HG03558 (cell line): ENCODE results near the gene NMD3.
"Not testable (repeated sequence)": the region's sequence is repeated elsewhere in the genome, so short reads cannot be mapped to it uniquely, and the experiment has no call there.

Experiments used
- ATAC-seq: cut with Tn5 transposase; IDR thresholded peaks from one replicate; pipeline ENCODE4 v1.9.1; 2021; ENCODE audit warnings: moderate number of reproducible peaks; ENCODE audit not compliant: unreplicated experiment; ENCODE audit errors: extremely low read depth

Gene NMD3

DNA sequence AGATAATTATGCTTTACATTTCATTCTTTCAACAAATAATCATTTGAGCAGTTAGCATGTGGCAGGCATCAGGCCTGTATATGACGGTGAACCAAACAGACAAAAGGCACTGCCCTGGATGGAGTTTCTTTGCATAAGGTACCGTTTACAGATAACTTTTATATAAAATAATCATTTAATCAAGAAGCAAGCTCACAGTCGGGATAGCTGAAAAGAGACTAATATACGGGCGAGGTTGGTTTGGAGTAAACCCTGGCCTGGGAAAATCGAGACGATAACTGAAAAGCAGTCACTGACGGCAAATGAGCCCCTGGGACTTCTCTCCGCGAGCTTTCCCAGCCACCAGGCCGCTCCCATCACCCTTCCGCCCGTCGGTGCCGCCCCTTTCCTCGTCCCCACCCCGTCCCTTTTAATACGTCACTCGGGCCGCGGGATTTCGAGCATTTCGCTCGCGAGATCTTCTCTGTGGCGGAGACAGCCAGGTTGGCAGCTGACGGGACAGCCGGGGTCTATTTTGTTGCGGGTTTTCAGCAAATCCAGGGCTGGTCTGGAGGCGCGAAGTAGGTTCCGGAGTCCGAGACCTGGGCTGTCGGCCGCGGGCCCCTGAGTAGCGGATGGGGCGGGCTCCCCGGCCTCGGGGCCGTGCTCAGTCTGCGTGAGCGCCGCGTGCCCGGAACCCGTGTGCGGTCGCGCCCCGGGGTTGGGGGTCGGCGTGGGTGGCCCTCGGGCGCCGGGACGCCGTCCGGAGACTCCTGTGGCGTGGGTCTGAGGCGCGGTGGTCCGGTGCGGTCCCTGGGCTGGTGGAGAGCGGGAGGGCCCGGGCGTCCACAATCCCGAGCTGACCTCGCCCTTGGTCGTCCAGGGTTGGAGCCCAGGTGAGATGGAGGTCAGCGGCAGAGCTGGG lies at the start of gene NMD3:
NMD3 (plus strand) TSS at position 462 of the 904 bp plus-strand sequence. CDS start 703 bp downstream, outside the sequence.
- peak; percentile 95 for ATAC-seq

- ATAC-seq = no peak
Measured at GRCh38 chr3:161171639-161172552, 49.2 kb upstream of the NMD3 start.

- ATAC-seq = no peak
Measured at GRCh38 chr3:161175506-161175905, 45.6 kb upstream of the NMD3 start.

DNA sequence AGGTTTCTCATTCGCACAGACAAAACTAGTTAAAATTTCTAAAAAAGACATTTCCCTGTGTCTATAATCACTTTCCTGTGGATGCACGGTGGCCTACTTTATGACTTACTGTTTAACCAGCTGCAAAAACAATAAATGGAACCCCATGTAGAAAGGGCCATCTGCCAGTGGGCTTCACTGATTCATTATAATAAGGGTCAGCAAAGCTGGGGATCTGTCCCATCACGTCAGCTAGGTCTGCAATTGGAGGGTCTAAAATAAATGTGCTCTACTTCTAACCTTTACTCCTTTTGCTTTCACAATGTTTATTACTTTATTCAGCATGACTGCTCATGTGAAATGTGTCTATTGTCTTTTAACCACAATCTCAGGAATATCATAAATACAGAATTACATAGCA lies 43.1 kb upstream of the NMD3 start:
- ATAC-seq = no peak

DNA sequence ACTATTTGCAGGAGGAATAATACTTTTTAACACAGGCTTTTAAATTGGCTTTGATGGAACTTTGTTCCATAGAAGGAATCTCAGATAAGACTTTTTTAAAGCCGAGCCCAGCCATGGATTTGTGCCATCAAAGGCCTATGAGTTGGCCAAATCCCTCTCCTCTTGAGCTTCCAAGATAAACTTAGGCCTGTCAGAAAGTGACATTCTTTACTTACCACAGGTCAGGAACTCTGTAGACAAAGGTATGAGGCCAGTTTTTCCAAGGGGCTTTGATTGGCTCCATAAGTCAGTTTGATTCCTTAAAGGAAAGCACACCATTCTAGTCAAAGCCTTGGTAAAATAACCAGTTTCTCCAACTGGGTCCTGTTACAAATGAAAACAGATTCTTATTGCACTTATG lies 39.7 kb upstream of the NMD3 start:
- ATAC-seq = not testable (repeated sequence)

- no peak for ATAC-seq
Measured at GRCh38 chr3:161187046-161187445, 34.1 kb upstream of the NMD3 start.

DNA sequence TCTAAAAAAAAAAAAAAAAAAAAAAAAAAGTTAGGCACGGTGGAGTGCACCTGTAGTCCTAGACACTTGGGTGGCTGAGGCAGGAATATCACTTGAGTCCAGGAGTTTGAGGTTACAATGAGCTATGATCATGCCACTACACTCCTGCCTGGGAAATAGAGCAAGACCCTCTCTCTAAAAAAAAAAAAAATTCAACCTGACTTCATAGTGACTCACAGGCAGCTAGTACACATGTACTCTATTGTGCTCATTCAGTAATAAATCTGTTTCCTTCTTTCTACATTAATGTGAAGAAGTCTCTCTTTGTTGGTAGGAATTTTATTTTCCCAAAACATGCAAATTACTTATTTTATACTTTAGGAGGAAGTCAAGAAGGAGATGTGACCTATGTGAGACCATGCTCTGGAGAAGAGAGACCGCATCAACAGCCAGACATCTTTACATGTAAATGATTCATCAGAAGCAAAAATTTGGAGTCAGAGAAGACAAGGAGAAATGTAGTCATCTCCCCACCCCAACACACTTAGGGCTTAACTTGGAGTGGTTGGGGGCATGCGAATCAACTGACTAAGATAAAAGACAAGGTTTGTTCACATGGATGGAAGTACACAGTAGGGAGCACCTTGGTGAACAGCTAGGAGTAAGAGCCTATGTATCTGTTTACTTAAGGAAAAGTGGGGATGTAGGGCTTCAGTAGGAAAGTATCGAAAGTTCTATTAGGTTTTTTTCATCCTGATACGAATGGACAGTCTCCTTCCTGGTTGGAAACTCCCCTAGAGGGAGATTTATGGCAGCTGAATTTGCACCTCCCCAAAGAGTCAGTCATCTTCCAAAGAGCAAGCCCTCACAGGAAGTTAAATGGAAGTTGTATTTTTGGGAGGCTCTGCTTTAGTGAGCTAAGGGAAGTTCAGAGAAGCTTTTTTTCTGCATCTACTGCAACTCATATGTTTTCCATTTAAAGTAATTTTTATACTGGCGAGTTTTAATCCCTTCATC lies 23.0 kb upstream of the NMD3 start:
- no peak for ATAC-seq

DNA sequence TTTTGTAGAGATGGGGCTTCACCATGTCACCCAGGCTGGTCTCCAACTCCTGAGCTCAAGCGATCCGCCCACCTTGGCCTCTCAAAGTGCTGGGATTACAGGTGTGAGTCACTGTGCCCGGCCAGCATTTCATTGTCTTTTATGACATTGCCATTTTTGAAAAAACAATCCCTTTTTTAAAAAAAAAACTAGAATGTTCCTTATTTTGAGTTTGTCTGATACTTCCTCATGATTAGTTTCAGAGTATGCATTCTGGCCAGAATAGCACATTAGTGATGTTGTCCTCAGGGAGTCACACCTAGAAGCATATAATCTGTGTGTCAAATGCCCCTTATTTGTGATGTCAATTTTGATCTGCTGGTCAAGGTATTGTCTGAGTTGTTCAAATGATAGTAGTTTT lies 21.2 kb upstream of the NMD3 start:
- no peak for ATAC-seq

- peak; percentile 83 for ATAC-seq
Measured at GRCh38 chr3:161203485-161204098, 17.5 kb upstream of the NMD3 start.

DNA sequence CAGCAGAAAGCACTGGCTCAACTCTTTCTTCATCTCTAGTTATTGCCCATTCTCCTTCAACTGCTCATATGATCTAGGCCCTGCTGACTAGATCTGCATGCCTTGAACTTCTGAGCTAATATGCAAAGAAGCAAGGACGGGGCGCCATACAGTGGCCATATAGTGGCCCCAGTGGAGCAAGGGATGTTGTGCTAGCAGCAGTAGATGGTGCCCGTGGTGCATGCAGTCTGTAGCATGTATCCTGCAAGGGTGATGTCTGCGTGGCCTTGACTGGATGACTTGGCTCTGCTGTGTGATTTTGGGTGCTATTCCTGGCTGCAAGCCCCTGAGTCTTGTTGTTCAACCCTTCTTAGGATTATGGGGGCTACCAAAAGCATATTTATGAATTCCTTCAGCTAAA lies 12.2 kb upstream of the NMD3 start:
- ATAC-seq = no peak

GRCh38 chr3:161212171-161212771 lies 8.8 kb upstream of the NMD3 start:
- no peak for ATAC-seq

DNA sequence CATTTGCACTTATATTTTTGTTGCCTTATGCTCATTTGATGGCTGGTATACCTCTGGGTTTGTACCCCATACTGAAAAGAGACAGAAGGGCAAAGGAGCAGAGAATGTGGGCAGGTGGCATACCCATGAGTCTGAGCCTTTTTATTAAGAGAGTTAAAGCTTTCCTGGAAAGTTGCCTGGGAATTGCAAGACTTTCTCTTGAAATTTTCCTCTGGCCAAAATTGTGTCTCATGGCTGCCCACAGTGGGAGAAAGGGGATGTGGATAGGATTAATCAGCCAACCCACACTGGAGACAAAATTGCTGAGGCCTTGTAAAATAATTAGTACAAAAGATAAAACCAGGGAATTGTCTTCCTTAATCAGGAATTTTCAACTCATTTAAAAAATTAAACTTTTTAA lies 8.2 kb upstream of the NMD3 start:
- no peak for ATAC-seq

- ATAC-seq = no peak
Measured at GRCh38 chr3:161213644-161214043, 7.5 kb upstream of the NMD3 start.

DNA sequence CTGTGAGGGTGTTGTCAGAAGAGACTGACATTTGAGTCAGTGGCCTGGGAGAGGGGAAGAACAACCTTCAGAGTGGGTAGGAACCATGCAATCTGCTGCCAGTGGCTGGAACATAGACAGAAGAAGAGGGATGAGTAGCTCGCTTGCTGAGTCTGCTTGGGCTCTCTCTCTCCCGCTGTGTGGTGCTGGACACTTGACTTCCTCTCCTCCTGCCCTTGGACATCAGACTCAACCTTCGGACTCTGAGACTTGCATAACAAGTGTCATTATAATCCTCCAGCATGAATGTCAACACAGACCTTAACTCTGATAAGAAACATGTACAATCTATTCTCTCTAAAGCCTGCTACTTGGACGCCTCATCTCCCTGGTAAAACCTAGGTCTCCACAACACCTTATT lies 5.9 kb upstream of the NMD3 start:
- no peak for ATAC-seq

DNA sequence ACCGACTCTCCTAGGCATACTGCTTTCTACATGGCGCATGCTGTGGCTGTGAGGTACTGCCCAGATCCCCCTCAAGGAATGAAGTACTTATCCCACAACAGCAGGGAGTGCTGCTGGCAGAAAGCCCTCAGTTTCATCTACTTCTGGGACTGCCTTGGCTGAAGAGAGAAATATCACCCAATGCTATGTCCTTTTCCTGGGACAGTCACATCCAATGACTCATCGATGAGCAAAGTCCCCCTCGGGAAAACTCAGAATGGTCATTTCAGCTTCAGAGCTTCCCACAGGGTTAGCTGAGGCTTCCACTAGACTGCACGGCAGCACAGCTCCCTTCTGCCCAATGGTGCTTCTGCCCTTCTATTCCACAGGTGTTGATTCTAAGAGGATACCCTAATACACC lies 3.6 kb upstream of the NMD3 start:
- ATAC-seq = no peak

DNA sequence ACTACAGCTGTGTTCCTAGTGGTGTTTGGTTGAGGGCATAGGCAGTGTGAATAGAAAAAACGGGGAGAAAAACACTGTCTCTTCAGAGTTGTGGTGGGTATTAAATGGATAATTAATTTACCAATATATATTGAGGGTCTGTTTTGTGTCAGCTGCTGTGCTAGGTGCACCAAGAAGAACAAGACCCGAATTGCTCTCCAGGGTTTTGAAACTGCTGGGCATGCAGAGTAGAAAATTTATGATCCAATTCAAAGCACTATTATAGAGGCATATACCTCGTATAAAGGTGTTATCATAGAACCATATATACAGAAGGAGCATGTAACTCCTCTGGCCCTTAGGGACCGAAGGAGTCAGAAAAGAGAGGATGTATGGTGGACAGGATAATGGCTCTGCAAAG lies 1.6 kb upstream of the NMD3 start:
- ATAC-seq = no peak

GRCh38 chr3:161221806-161222600 lies 892 bp downstream of the NMD3 start:
- no peak for ATAC-seq

DNA sequence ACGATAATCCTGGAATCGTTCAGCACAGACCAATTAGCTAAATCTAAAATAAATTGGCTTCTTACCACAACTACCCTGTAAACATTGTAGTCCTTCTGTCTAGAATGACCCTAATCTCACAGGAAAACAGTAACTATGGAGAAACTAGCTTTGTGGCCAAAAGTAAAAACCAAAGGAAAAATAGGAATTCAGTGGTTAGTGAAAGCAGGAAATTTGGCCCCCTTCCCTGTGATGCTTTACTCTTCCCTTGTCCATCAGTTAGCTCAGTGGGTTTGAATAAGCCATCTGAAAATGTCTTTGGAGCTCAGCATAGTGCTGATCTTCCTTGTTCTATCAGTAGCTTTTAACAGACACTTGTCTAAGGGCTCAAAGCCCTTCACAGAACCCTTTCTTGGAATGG lies 1.6 kb downstream of the NMD3 start:
- ATAC-seq = no peak
